KMS-11 (cell line): Measurements from ENCODE around the gene PF4V1.

ENCODE experiments used
- H2AFZ ChIP-seq: fragments of 200-600 bp; sonication (generic); 2 replicates; pipeline ENCODE4 v1.6.1; 2016; ENCODE audit warnings: antibody characterized with exemption, mixed run types, low read depth
- H3K27ac ChIP-seq: fragments of 200-600 bp; sonication (generic); 2 replicates; pipeline ENCODE4 v1.6.1; 2016; ENCODE audit warnings: mild to moderate bottlenecking, mixed run types
- H3K27me3 ChIP-seq: fragments of 200-600 bp; sonication (generic); 2 replicates; pipeline ENCODE4 v1.6.1; 2017; ENCODE audit warnings: mild to moderate bottlenecking, low read depth, mixed run types, moderate library complexity; ENCODE audit not compliant: insufficient read depth
- H3K36me3 ChIP-seq: fragments of 200-600 bp; sonication (generic); 2 replicates; pipeline ENCODE4 v1.6.1; 2017; ENCODE audit warnings: mild to moderate bottlenecking, mixed run types; ENCODE audit not compliant: insufficient read depth
- H3K4me1 ChIP-seq: fragments of 200-600 bp; sonication (generic); 2 replicates; pipeline ENCODE4 v1.6.1; 2016; ENCODE audit warnings: mild to moderate bottlenecking, low read depth, mixed run types; ENCODE audit not compliant: poor library complexity, severe bottlenecking
- H3K4me2 ChIP-seq: fragments of 200-600 bp; sonication (generic); 2 replicates; pipeline ENCODE4 v1.7.0; 2016; ENCODE audit warnings: mild to moderate bottlenecking, mixed run types
- H3K4me3 ChIP-seq: fragments of 200-600 bp; sonication (generic); IDR thresholded peaks from 2 replicates; pipeline ENCODE4 v1.6.1; 2017; ENCODE audit warnings: low read depth, low read length, mixed read lengths; ENCODE audit not compliant: insufficient read depth
- H3K79me2 ChIP-seq: fragments of 200-600 bp; sonication (generic); 2 replicates; pipeline ENCODE4 v1.6.1; 2016; ENCODE audit warnings: low read depth, mixed run types; ENCODE audit not compliant: insufficient read depth
- H3K9ac ChIP-seq: fragments of 200-600 bp; sonication (generic); 2 replicates; pipeline ENCODE4 v1.6.1; 2016; ENCODE audit warnings: mild to moderate bottlenecking, mixed run types
- H4K20me1 ChIP-seq: fragments of 200-600 bp; sonication (generic); 2 replicates; pipeline ENCODE4 v1.6.1; 2016; ENCODE audit warnings: mild to moderate bottlenecking, mixed run types; ENCODE audit not compliant: insufficient read depth
- CTCF ChIP-seq: fragments of 200-600 bp; sonication (generic); conservative IDR thresholded peaks from 2 replicates; pipeline ENCODE4 v1.6.1; 2017; ENCODE audit warnings: low read depth, mild to moderate bottlenecking, antibody characterized with exemption, low read length, moderate library complexity, mixed read lengths

PF4V1 gene

GRCh38 chr4:73831569-73831968 is 21.5 kb upstream of the PF4V1 start:
- H3K27ac ChIP-seq: no peak overlapping the region
- H3K4me1 ChIP-seq: peaks cover 10% of the 10 kb centered on the region
- no peak overlapping the region for H3K4me3 ChIP-seq
- no peak for TF ChIP-seq CTCF
- no peaks in the 10 kb centered on the region for H3K27me3 ChIP-seq
- no peak overlapping the region for H3K4me2 ChIP-seq
- H3K79me2 ChIP-seq: no peaks in the 10 kb centered on the region
- H3K36me3 ChIP-seq: no peaks in the 10 kb centered on the region
- H2AFZ ChIP-seq: no peak overlapping the region
- H3K9ac ChIP-seq: no peak overlapping the region
- H4K20me1 ChIP-seq: no peaks in the 10 kb centered on the region

DNA sequence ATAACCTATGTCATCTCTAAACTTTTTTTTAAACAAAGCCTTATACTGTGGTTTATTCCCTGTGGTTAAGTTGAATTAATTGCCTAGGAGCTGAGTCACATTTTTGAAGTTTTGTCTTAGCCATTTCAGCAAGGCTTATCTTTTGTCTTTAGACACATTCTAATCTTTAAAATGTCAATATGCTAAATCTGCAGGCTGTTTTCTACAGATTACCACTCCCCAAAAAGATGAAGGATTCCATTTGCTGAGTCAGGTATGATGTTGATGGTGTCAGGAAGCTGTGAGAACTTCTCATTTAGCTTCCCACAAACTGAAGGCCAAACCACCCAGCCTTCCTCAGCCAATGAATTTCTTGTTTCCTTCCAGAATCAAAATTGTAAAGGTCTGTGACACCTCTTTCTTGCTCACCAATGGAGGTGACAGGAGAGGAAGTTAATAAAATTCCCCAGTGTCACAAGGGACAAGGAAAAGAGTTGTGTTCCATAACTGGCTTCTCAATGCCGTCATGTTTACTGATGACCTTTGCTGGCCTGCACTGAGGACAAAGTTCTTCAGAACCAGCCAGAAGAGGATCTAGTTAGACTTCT is 20.4 kb upstream of the PF4V1 start:
- peak overlapping the region; percentile 27; the same call in 1 of the 2 replicates for H2AFZ ChIP-seq
- no peak overlapping the region for H3K4me3 ChIP-seq

GRCh38 chr4:73836373-73837279 is 16.5 kb upstream of the PF4V1 start, which contains the start of gene CXCL6:
Gene CXCL6, plus strand, starts transcription at chr4:73836678. Its CDS starts 73 bp downstream, at chr4:73836751.
- peaks cover 10% of the 10 kb centered on the region for H3K4me1 ChIP-seq
- H3K27ac ChIP-seq: no peak within 1 kb of the TSS
- no peak within 1 kb of the TSS for H3K4me2 ChIP-seq
- no peaks in the 10 kb centered on the region for H3K27me3 ChIP-seq
- H4K20me1 ChIP-seq: no peaks in the 10 kb centered on the region
- H3K9ac ChIP-seq: no peak within 1 kb of the TSS
- TF ChIP-seq CTCF: no peak
- H3K79me2 ChIP-seq: no peaks in the 10 kb centered on the region
- no peak within 1 kb of the TSS for H3K4me3 ChIP-seq
- H3K36me3 ChIP-seq: no peaks in the 10 kb centered on the region
- H2AFZ ChIP-seq: no peak within 1 kb of the TSS

More for the DNA sequence above, 20.4 kb upstream of the PF4V1 start:
- H3K4me1 ChIP-seq: peaks cover 10% of the 10 kb centered on the region
- no peak for TF ChIP-seq CTCF
- no peak overlapping the region for H3K4me2 ChIP-seq
- no peak overlapping the region for H3K27ac ChIP-seq
- no peaks in the 10 kb centered on the region for H3K27me3 ChIP-seq
- no peaks in the 10 kb centered on the region for H3K36me3 ChIP-seq
- no peaks in the 10 kb centered on the region for H3K79me2 ChIP-seq
- H4K20me1 ChIP-seq: no peaks in the 10 kb centered on the region
- no peak overlapping the region for H3K9ac ChIP-seq

GRCh38 chr4:73839071-73839470 is 14.0 kb upstream of the PF4V1 start:
- H3K4me2 ChIP-seq: no peak overlapping the region
- no peaks in the 10 kb centered on the region for H3K4me1 ChIP-seq
- TF ChIP-seq CTCF: no peak
- no peak overlapping the region for H3K9ac ChIP-seq
- H3K4me3 ChIP-seq: no peak overlapping the region
- no peaks in the 10 kb centered on the region for H3K27me3 ChIP-seq
- no peaks in the 10 kb centered on the region for H3K36me3 ChIP-seq
- no peaks in the 10 kb centered on the region for H4K20me1 ChIP-seq
- no peaks in the 10 kb centered on the region for H3K79me2 ChIP-seq
- no peak overlapping the region for H3K27ac ChIP-seq
- H2AFZ ChIP-seq: no peak overlapping the region
